Glutamatergic neuron (in vitro differentiated cells): Measurements from ENCODE around the gene DOCK3. TPM values are rescaled to one million over a fixed set of nuclear protein-coding genes. Genes with fewer than 3 reads are reported as not detected.

Experiments
- DNase-seq: peaks from one replicate; pipeline ENCODE4 v3.0.0; 2022
- H3K27ac Mint-ChIP-seq: one replicate; pipeline ENCODE4 v1.8.0; 2020; ENCODE audit warnings: mild to moderate bottlenecking, mixed read lengths, inconsistent platforms; ENCODE audit not compliant: unreplicated experiment
- H3K27me3 Mint-ChIP-seq: one replicate; pipeline ENCODE4 v1.8.0; 2020; ENCODE audit warnings: mild to moderate bottlenecking, moderate library complexity, mixed read lengths, inconsistent platforms; ENCODE audit not compliant: unreplicated experiment
- H3K36me3 Mint-ChIP-seq: one replicate; pipeline ENCODE4 v1.8.0; 2020; ENCODE audit warnings: mild to moderate bottlenecking, mixed read lengths, inconsistent platforms; ENCODE audit not compliant: unreplicated experiment
- H3K4me1 Mint-ChIP-seq: one replicate; pipeline ENCODE4 v1.8.0; 2020; ENCODE audit warnings: mild to moderate bottlenecking, low read depth, mixed read lengths, inconsistent platforms; ENCODE audit not compliant: unreplicated experiment
- H3K4me3 Mint-ChIP-seq: one replicate; pipeline ENCODE4 v1.8.0; 2020; ENCODE audit warnings: mild to moderate bottlenecking, mixed read lengths, inconsistent platforms; ENCODE audit not compliant: unreplicated experiment
- H3K9me3 Mint-ChIP-seq: one replicate; pipeline ENCODE4 v1.8.0; 2020; ENCODE audit warnings: mild to moderate bottlenecking, moderate library complexity, mixed read lengths, inconsistent platforms; ENCODE audit not compliant: unreplicated experiment
- CTCF ChIP-seq: fragments of 200-600 bp; sonication (generic); IDR thresholded peaks from one replicate; pipeline ENCODE4 v1.5.0; 2021; ENCODE audit not compliant: partially characterized antibody, unreplicated experiment
- long read RNA-seq: library from polyadenylated mRNA; unstranded; transcript quantifications from one replicate; pipeline ENCODE4 v2.0.0, GENCODE V29; 2020; ENCODE audit not compliant: unreplicated experiment
- total RNA-seq: library from RNA; stranded (reverse); fragmentation: NEBNext Ultra II Directional; extraction: Animal tissue kit (Norgen Biotek cat#: 25700); gene quantifications from one replicate; pipeline ENCODE4 v1.2.1, GENCODE V29; 2021; ENCODE audit not compliant: unreplicated experiment

DOCK3 gene, protein sequence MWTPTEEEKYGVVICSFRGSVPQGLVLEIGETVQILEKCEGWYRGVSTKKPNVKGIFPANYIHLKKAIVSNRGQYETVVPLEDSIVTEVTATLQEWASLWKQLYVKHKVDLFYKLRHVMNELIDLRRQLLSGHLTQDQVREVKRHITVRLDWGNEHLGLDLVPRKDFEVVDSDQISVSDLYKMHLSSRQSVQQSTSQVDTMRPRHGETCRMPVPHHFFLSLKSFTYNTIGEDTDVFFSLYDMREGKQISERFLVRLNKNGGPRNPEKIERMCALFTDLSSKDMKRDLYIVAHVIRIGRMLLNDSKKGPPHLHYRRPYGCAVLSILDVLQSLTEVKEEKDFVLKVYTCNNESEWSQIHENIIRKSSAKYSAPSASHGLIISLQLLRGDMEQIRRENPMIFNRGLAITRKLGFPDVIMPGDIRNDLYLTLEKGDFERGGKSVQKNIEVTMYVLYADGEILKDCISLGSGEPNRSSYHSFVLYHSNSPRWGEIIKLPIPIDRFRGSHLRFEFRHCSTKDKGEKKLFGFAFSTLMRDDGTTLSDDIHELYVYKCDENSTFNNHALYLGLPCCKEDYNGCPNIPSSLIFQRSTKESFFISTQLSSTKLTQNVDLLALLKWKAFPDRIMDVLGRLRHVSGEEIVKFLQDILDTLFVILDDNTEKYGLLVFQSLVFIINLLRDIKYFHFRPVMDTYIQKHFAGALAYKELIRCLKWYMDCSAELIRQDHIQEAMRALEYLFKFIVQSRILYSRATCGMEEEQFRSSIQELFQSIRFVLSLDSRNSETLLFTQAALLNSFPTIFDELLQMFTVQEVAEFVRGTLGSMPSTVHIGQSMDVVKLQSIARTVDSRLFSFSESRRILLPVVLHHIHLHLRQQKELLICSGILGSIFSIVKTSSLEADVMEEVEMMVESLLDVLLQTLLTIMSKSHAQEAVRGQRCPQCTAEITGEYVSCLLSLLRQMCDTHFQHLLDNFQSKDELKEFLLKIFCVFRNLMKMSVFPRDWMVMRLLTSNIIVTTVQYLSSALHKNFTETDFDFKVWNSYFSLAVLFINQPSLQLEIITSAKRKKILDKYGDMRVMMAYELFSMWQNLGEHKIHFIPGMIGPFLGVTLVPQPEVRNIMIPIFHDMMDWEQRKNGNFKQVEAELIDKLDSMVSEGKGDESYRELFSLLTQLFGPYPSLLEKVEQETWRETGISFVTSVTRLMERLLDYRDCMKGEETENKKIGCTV (N-terminal part only)
- 13.4 TPM for total RNA-seq
- long read RNA-seq, partial matches to known transcripts, result 4 of 6 reads
- long read RNA-seq, other reads (novel, unspliced or antisense), result 2 of 6 reads

GRCh38 chr3:50674349-50675178 is at the start of gene DOCK3:
DOCK3 (plus strand) TSS chr3:50674927; CDS start chr3:50675264, 337 bp downstream.
- H3K27me3 Mint-ChIP-seq, result peaks cover 8% of the 10 kb centered on the region
- H3K4me1 Mint-ChIP-seq, result peaks cover 7% of the 10 kb centered on the region
- H3K4me3 Mint-ChIP-seq, result peak within 1 kb of the TSS; percentile 93
- peak; percentile 72 for DNase-seq
- H3K36me3 Mint-ChIP-seq, result peaks cover 4% of the 10 kb centered on the region
- peak within 1 kb of the TSS; percentile 12 for H3K27ac Mint-ChIP-seq
- no peak for TF ChIP-seq CTCF
- H3K9me3 Mint-ChIP-seq, result peaks cover 6% of the 10 kb centered on the region

GRCh38 chr3:50625231-50626182 is 49.2 kb upstream of the DOCK3 start:
- TF ChIP-seq CTCF, result no peak
- H3K4me1 Mint-ChIP-seq, result peaks cover 9% of the 10 kb centered on the region
- peaks cover 2% of the 10 kb centered on the region for H3K9me3 Mint-ChIP-seq
- H3K27me3 Mint-ChIP-seq, result peaks cover 1% of the 10 kb centered on the region
- H3K27ac Mint-ChIP-seq, result no peak overlapping the region
- no peak for DNase-seq
- H3K4me3 Mint-ChIP-seq, result no peak overlapping the region
- no peaks in the 10 kb centered on the region for H3K36me3 Mint-ChIP-seq

- no peaks in the 10 kb centered on the region for H3K36me3 Mint-ChIP-seq
- H3K4me3 Mint-ChIP-seq, result no peak overlapping the region
- no peaks in the 10 kb centered on the region for H3K27me3 Mint-ChIP-seq
- no peak for TF ChIP-seq CTCF
- no peak overlapping the region for H3K27ac Mint-ChIP-seq
- H3K4me1 Mint-ChIP-seq, result peaks cover 13% of the 10 kb centered on the region
- peaks cover 2% of the 10 kb centered on the region for H3K9me3 Mint-ChIP-seq
- DNase-seq, result no peak
Observed at GRCh38 chr3:50626401-50626800, 48.3 kb upstream of the DOCK3 start.
